GM18867 (cell line): ENCODE measurements around the gene SORCS1.

Experiments used
- ATAC-seq: cut with Tn5 transposase; IDR thresholded peaks from one replicate; pipeline ENCODE4 v1.9.1; 2021; ENCODE audit warnings: mild to moderate bottlenecking, moderate library complexity; ENCODE audit not compliant: unreplicated experiment

Gene SORCS1

GRCh38 chr10:106830006-106830405 lies 334.5 kb downstream of the SORCS1 start:
- no peak for ATAC-seq

GRCh38 chr10:106826716-106827115 lies 337.8 kb downstream of the SORCS1 start:
- ATAC-seq: no peak

GRCh38 chr10:106825576-106826364 lies 338.7 kb downstream of the SORCS1 start:
- ATAC-seq: no peak

GRCh38 chr10:106820579-106820978 lies 343.9 kb downstream of the SORCS1 start:
- no peak for ATAC-seq

- ATAC-seq: no peak
Observed at GRCh38 chr10:106819490-106819889, 345.0 kb downstream of the SORCS1 start.

GRCh38 chr10:106816318-106817085 lies 348.0 kb downstream of the SORCS1 start:
- ATAC-seq: no peak

- peak; percentile 73 for ATAC-seq
Observed at GRCh38 chr10:106815427-106816043, 349.0 kb downstream of the SORCS1 start.

- ATAC-seq: no peak
Observed at GRCh38 chr10:106804992-106805582, 359.4 kb downstream of the SORCS1 start.

GRCh38 chr10:106802949-106803348 lies 361.6 kb downstream of the SORCS1 start:
- ATAC-seq: no peak

GRCh38 chr10:106799776-106800175 lies 364.7 kb downstream of the SORCS1 start:
- no peak for ATAC-seq

- peak; percentile 96 for ATAC-seq
Observed at GRCh38 chr10:106795619-106796018, 368.9 kb downstream of the SORCS1 start.

GRCh38 chr10:106793617-106794016 lies 370.9 kb downstream of the SORCS1 start:
- ATAC-seq: no peak

GRCh38 chr10:106789623-106790022 lies 374.9 kb downstream of the SORCS1 start:
- ATAC-seq: no peak

- ATAC-seq: no peak
Observed at GRCh38 chr10:106788982-106789381, 375.5 kb downstream of the SORCS1 start.

GRCh38 chr10:106785528-106785927 lies 379.0 kb downstream of the SORCS1 start:
- no peak for ATAC-seq

GRCh38 chr10:106780632-106781031 lies 383.9 kb downstream of the SORCS1 start:
- ATAC-seq: no peak

- no peak for ATAC-seq
Observed at GRCh38 chr10:106777841-106778240, 386.7 kb downstream of the SORCS1 start.

- no peak for ATAC-seq
Observed at GRCh38 chr10:106775127-106775526, 389.4 kb downstream of the SORCS1 start.

GRCh38 chr10:106772957-106773356 lies 391.5 kb downstream of the SORCS1 start:
- no peak for ATAC-seq

- no peak for ATAC-seq
Observed at GRCh38 chr10:106771154-106771553, 393.4 kb downstream of the SORCS1 start.

- ATAC-seq: no peak
Observed at GRCh38 chr10:106768204-106768603, 396.3 kb downstream of the SORCS1 start.
